ENCODE results near the gene ZNF385A. TPM values are rescaled to one million over a fixed set of nuclear protein-coding genes. Genes with fewer than 3 reads are reported as not detected.

ZNF385A gene
- total RNA-seq, 2 experiments from 2014 or later, result 3.8 to 4.7 TPM

- ATAC-seq (ENCODE audit: poor library complexity), result no peak
- Mint-ChIP-seq H3K4me3 (no peak overlapping the region), H3K4me1 (ENCODE audit: low read depth) (peaks cover 40% of the 10 kb centered on the region), H3K27me3 (no peaks in the 10 kb centered on the region), H3K27ac (no peak overlapping the region), H3K9me3 (no peaks in the 10 kb centered on the region), H3K36me3 (ENCODE audit: low read depth) (peaks cover 53% of the 10 kb centered on the region)
- Histone ChIP-seq H3K27ac (ENCODE audit: low read depth in 1 of 2, low read length in 2 of 2) (no peak overlapping the region), H3K4me1 (ENCODE audit: insufficient read depth, low read length) (peaks cover 46% of the 10 kb centered on the region), H3K4me3 (ENCODE audit: low read length) (no peak overlapping the region), H3K27me3 (ENCODE audit: control insufficient read depth in 1 of 2, insufficient read depth in 2 of 2, low read length in 2 of 2) (no peaks in the 10 kb centered on the region), H3K36me3 (ENCODE audit: insufficient read depth, low read length) (peaks cover 46% of the 10 kb centered on the region), H3K9me3 (ENCODE audit: control insufficient read depth in 1 of 2, insufficient read depth in 1 of 2, low read length in 2 of 2) (no peaks in the 10 kb centered on the region)
- TF ChIP-seq, protein P1, sequence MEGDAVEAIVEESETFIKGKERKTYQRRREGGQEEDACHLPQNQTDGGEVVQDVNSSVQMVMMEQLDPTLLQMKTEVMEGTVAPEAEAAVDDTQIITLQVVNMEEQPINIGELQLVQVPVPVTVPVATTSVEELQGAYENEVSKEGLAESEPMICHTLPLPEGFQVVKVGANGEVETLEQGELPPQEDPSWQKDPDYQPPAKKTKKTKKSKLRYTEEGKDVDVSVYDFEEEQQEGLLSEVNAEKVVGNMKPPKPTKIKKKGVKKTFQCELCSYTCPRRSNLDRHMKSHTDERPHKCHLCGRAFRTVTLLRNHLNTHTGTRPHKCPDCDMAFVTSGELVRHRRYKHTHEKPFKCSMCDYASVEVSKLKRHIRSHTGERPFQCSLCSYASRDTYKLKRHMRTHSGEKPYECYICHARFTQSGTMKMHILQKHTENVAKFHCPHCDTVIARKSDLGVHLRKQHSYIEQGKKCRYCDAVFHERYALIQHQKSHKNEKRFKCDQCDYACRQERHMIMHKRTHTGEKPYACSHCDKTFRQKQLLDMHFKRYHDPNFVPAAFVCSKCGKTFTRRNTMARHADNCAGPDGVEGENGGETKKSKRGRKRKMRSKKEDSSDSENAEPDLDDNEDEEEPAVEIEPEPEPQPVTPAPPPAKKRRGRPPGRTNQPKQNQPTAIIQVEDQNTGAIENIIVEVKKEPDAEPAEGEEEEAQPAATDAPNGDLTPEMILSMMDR (IDR thresholded peaks at IDR 0.05), result no peak
- ChIA-PET CTCF (interaction anchor here (1.3 kb wide), 1 partner anchor 11 kb away, joined by 3 read pairs; no protein-coding TSS in a partner anchor), POLR2A (interaction anchor here (0.7 to 2.0 kb wide), 3 partner anchors 34 to 113 kb away, joined by 3 to 6 read pairs (median 3); partner anchors contain the start of genes CBX5 and HNRNPA1)
- DNase-seq, result peak in 1 of 14 experiments; percentile 17
- intact Hi-C loops (cut with DNase I, micrococcal nuclease), result no loop called here
Measured at GRCh38 chr12:54393207-54393609, 8.7 kb upstream of the ZNF385A start.

- no peaks in the 10 kb centered on the region for H3K27me3 ChIP-seq (ENCODE audit: control insufficient read depth in 1 of 2, insufficient read depth in 2 of 2, low read length in 2 of 2)
- Mint-ChIP-seq H3K9me3 (no peaks in the 10 kb centered on the region), H3K27me3 (no peaks in the 10 kb centered on the region), H3K4me1 (ENCODE audit: low read depth) (peaks cover 42% of the 10 kb centered on the region), H3K36me3 (ENCODE audit: low read depth) (peaks cover 47% of the 10 kb centered on the region), H3K27ac (no peak overlapping the region), H3K4me3 (peak overlapping the region; percentile 42)
- H3K27ac ChIP-seq (ENCODE audit: low read depth in 1 of 2, low read length in 2 of 2), result no peak overlapping the region
- no peak overlapping the region for H3K4me3 ChIP-seq (ENCODE audit: low read length)
- peaks cover 40% of the 10 kb centered on the region for H3K36me3 ChIP-seq (ENCODE audit: insufficient read depth, low read length)
- no peak for ATAC-seq (ENCODE audit: poor library complexity)
- H3K9me3 ChIP-seq (ENCODE audit: control insufficient read depth in 1 of 2, insufficient read depth in 1 of 2, low read length in 2 of 2), result no peaks in the 10 kb centered on the region
- ChIA-PET POLR2A (interaction anchor here (1.7 to 2.0 kb wide), 2 partner anchors 46 to 112 kb away, joined by 3 to 6 read pairs; partner anchors contain the start of genes CBX5 and HNRNPA1), CTCF (interaction anchor here (1.3 kb wide), 1 partner anchor 11 kb away, joined by 3 read pairs; no protein-coding TSS in a partner anchor)
- intact Hi-C loops (cut with DNase I, micrococcal nuclease), result no loop called here
- H3K4me1 ChIP-seq (ENCODE audit: insufficient read depth, low read length), result peaks cover 46% of the 10 kb centered on the region
- DNase-seq, result no peak
- TF ChIP-seq, protein P1 (IDR thresholded peaks at IDR 0.05), result no peak
Measured at GRCh38 chr12:54392485-54393206, 8.1 kb upstream of the ZNF385A start.

GRCh38 chr12:54390668-54391551 is 6.4 kb upstream of the ZNF385A start:
- peak; percentile 91 for ATAC-seq (ENCODE audit: poor library complexity)
- Histone ChIP-seq H3K27me3 (ENCODE audit: control insufficient read depth in 1 of 2, insufficient read depth in 2 of 2, low read length in 2 of 2) (no peaks in the 10 kb centered on the region), H3K9me3 (ENCODE audit: control insufficient read depth in 1 of 2, insufficient read depth in 1 of 2, low read length in 2 of 2) (no peaks in the 10 kb centered on the region), H3K4me1 (ENCODE audit: insufficient read depth, low read length) (peaks cover 46% of the 10 kb centered on the region), H3K4me3 (ENCODE audit: low read length) (peak overlapping the region; percentile 62), H3K27ac (ENCODE audit: low read depth in 1 of 2, low read length in 2 of 2) (no peak overlapping the region), H3K36me3 (ENCODE audit: insufficient read depth, low read length) (peaks cover 24% of the 10 kb centered on the region)
- H3K27ac Mint-ChIP-seq, result no peak overlapping the region
- peak overlapping the region; percentile 89 for H3K4me3 Mint-ChIP-seq
- no peaks in the 10 kb centered on the region for H3K27me3 Mint-ChIP-seq
- H3K9me3 Mint-ChIP-seq, result no peaks in the 10 kb centered on the region
- H3K36me3 Mint-ChIP-seq (ENCODE audit: low read depth), result peaks cover 30% of the 10 kb centered on the region
- POLR2A ChIA-PET, result interaction anchor here (0.8 kb wide), 1 partner anchor 32 kb away, joined by 3 read pairs; no protein-coding TSS in a partner anchor
- CTCF ChIA-PET, result interaction anchor here (1.1 to 2.7 kb wide), 2 partner anchors 8 to 11 kb away, joined by 3 to 10 read pairs; no protein-coding TSS in a partner anchor
- intact Hi-C loops (cut with DNase I, micrococcal nuclease), result no loop called here
- TF ChIP-seq, protein P1 (IDR thresholded peaks at IDR 0.05), result peak; percentile 33
- peaks cover 46% of the 10 kb centered on the region for H3K4me1 Mint-ChIP-seq (ENCODE audit: low read depth)
- DNase-seq, result peak; percentile 45 to 88 (median 68)

Measured in CD4-positive, alpha-beta T cell (primary cell).